GM15510 (cell line): ENCODE measurements around the gene INTS2.

Source experiments
- POLR2A ChIP-seq: IDR thresholded peaks from 3 replicates; pipeline ENCODE4 v1.6.1; 2011; ENCODE audit warnings: borderline replicate concordance; ENCODE audit not compliant: insufficient read length; ENCODE audit errors: extremely low read depth

Gene INTS2

GRCh38 chr17:61862975-61863800, 64.6 kb downstream of the INTS2 start, which contains the start of gene BRIP1:
TSS of gene BRIP1 (minus strand) at chr17:61863528. CDS start at chr17:61861539, 1,989 bp downstream.
- peak; percentile 64 for TF ChIP-seq POLR2A

DNA sequence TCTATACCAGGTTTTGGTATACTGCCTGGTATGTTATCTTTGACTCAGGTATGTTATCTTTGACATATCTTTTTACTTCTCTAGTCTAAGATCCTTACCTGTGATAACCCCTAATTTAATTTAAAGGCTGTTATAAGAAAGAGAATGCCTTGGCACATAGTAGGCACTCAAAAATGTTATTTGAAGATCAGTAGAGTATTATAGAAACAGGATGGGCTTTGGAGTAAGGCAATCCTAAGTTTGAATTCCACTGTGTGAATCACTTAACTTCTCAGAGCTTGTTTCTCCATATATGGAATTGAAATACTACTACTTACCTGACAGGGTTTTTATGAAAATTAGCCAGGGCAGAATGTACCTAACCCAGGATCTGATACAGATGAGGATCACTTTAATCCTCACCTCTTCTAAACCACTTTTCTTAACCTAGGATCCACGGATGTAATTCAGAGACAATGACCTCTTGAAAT, 65.6 kb downstream of the INTS2 start:
- TF ChIP-seq POLR2A: no peak

DNA sequence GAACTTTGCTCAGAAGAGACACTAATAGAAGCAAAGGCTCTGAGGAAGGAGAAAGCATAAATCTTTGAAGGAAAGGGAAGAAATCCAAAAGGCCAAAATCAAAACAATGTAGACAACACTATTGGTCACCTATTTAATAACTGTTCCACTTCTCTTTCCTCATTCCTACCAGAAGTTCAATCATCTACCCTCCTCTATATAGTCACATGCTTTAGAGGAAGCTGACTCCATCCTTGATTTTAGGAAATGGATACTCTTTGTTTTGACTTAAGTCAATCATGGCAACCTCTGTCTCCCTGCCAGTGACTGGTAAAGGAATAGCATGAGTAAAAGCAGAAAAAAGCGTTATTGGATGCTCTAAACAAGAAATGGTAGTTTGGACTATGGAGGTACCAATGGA, 71.7 kb downstream of the INTS2 start:
- TF ChIP-seq POLR2A: no peak

DNA sequence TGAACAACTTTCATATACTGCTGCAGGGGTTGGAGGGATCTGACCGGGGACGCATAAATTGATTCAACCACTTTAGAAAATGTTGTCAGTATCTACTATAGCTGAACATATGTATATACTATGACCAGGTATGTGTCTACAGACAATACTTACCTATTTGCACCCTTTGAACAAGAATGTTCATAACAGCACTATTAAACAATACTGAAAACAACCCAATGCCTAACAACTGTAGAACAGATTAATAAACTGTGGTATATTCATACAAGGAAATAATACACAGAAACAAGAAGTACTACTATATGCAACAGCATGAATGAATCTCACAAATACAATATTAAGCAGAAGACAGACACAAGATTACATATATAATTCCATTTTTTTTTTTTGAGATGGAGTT, 74.9 kb downstream of the INTS2 start:
- TF ChIP-seq POLR2A: no peak

DNA sequence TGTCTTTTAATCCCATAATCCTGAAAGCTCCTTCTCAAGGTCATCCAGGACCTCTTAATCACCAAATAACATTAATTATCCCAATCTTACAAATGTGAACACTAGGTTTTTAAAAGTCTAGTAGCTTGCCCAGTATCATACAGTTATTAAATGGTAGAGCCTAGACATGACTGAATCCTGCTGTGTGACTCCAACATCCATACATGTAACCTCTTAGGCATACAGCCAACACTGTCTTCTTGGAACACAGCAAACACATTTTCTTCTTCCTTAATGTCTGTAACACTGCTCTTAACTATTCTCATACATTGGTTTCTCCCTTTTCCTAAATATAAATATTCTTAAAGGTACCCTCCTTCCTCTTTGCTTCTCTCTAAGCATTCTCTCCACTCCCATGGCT, 78.1 kb downstream of the INTS2 start:
- no peak for TF ChIP-seq POLR2A

- no peak for TF ChIP-seq POLR2A
Measured at GRCh38 chr17:61848896-61849295, 78.9 kb downstream of the INTS2 start.

DNA sequence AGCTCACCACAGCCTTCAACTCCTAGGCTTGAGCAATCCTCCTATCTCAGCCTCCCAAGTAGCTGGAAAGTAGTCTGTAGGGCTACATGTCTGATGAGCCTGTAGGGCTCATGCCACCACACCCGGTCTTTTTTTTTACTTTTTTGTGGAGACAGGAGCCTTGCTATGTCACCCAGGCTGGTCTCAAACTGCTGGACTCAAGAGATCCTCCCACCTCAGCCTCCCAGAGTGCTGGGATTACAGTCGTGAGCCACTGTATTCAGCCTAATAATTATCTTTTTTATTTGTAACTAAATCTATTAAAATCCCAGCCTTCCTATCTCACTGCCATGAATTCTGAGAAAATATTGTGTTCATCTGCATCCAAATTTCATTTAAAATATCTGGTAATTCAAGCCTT, 79.5 kb downstream of the INTS2 start:
- no peak for TF ChIP-seq POLR2A

DNA sequence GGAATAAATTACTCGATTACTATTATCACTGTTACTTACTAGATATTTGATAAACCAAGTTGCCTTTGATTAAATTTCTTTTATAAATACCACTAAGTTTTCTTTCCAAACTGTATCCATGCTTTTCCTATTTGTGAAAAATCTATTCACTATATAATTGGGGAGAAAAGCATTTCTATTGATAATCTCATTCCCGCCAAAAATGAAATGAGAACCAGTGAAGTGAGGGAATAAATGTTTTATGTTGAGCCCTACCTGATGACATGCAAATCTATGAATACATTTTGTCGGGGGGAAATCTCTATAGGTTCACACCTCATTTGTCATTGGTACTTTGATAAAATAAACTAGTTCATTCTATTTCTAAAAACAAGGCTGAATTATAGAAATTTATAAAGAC, 80.1 kb downstream of the INTS2 start:
- no peak for TF ChIP-seq POLR2A

- no peak for TF ChIP-seq POLR2A
Measured at GRCh38 chr17:61846761-61847375, 80.9 kb downstream of the INTS2 start.

GRCh38 chr17:61846088-61846487, 81.7 kb downstream of the INTS2 start:
- no peak for TF ChIP-seq POLR2A

DNA sequence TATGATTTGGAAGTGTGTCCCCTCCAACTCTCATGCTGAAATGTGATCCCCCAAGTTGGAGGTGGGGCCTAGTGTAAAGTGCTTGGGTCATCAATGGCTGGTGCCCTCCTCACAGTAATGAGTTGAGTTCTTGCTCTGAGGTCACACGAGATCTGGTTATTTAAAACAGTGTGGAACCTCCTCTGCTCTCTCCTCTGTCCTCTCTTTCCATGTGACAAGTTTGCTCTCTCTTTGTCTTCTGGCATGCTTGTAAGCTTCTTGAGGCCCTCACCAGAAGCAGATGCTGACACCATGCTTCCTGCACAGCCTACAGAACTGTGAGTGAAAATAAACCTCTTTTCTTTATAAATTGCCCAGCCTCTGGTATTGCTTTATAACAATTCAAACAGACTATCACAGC, 84.3 kb downstream of the INTS2 start:
- no peak for TF ChIP-seq POLR2A

DNA sequence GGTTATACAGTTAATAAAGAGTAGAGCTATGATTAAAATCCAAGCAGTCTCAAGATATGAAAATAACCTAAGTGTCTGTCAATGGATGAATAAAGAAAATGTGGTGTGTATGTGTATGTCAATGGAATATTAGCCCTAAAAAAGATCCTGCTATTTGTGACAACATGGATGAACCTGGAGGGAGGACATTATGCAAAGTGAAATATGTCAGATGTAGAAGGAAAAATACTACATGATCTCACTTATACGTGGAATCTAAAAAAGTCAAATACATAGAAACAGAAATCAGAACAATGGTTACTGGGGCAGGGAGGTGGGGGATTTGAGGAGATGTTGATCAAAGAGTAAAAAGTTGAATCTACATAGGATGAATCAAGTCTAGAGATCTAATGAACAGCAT, 84.9 kb downstream of the INTS2 start:
- TF ChIP-seq POLR2A: no peak

DNA sequence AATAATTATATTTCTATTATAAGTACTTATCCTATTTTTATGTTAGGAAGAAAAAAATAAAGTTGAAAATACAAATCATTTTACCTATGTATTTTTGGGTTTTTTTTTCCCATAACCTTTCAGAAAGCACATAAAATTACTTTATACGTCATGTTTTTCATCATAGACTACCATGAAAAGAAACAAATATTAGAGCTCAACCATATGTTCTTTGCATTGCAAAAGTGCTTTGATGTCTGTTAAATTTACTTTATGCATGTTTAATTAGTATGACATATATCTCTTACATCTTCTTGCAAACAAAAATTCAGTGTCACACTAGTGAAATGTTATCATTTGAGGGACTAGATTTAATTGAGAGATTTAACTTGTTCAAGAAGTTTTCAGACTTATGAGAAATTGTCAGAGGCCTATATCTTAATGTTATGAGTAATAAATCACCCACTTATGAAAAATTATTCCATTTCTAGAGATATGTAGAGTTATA, 88.4 kb downstream of the INTS2 start:
- no peak for TF ChIP-seq POLR2A

DNA sequence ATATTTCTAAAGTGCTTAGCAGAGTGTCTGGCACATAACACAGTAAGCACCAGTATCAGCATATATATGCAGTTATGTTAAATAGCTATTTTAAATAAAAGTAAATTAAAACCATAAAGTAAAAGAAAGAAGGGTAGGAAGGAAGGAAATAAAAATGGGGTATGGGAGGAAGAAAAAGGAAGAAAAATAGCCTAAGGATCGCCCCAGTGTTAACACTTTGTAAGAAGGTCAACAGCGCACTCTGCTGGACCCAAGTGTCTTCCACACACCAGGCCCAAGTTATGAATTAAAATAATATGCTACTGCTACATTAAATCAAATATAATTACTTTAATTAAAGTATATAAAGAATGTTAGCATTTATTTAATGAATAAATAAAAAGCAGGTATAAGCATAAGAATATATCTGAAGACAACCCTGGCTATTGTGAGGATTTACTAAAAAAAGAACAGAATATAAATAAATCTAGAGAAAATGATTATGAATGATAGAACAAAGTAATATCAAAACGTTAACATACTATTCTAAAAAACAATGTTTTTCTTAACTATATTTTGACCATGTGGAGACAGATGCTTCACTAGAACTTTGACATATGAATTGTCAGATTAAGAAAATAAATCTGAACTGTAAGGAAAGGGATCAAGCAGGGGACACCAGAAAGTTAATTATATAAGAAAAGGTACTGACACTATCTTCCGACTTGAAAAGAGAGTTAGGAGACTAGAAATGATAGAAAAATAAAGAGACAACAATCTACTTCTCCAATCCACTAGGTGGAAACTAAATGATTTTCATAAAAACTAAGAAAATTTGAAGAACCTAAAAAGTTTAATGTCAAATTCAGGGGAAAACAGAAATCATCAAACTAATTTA, 90.4 kb downstream of the INTS2 start:
- no peak for TF ChIP-seq POLR2A

GRCh38 chr17:61836266-61837174, 91.3 kb downstream of the INTS2 start:
- TF ChIP-seq POLR2A: no peak

DNA sequence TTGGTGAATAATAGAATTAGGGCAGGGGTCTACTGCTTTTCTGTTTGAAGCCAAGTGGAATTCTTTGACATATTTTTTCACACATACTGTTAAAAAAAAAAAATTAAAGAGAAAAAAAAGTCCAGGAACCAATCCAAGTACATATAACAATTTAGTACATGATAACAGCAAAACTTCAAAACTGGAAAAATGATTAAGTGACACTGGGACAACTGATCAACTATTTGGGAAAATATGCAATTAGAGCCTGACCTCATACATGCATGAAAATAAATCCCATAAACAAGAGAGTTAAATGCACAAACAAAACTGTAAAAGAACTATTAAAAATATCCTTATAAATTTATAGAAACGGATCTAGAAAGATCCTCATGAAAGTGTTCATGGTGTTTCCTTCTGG, 92.2 kb downstream of the INTS2 start:
- TF ChIP-seq POLR2A: no peak
